ENCODE measurements around the gene COL15A1.

COL15A1 gene

GRCh38 chr9:98916660-98917059 lies 27.0 kb upstream of the COL15A1 start:
- DNase-seq (ENCODE audit: low read depth in 2 of 2), result no peak

DNA sequence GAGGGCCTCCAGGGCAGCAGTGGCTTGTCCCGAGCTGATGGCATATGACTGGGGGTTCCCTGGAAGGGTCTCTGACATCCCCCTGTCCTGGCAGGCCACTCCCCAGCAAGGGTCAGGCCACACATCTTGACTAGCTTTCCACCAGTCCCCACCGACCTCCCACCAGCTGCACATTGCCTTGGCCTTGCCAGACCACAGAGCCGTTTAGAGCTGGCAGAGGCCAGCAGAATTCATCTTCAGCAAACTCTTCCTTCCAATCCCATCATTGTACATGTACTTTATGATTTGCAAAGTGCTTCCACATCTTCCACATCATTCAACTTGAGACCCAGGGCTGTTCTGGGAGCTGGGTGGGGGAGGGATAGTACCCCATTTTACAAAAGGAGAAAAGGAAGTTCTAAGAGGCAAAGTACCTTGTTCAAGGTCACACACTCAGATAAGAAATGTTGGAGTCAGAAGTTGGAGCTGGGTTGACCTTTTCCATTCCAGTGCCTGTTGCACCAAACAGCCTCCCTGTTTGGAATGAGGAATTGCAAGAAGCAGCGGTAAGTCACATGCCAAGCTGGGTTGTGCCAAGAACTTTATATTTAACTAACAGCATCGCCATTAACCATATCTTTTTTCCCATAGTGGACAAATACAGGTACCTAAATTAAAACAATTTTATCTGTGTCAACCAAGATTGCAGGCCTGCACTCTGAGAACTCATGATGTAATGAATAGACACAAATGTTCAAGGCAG lies 25.8 kb upstream of the COL15A1 start:
- no peak for DNase-seq (ENCODE audit: low read depth in 2 of 2)

DNA sequence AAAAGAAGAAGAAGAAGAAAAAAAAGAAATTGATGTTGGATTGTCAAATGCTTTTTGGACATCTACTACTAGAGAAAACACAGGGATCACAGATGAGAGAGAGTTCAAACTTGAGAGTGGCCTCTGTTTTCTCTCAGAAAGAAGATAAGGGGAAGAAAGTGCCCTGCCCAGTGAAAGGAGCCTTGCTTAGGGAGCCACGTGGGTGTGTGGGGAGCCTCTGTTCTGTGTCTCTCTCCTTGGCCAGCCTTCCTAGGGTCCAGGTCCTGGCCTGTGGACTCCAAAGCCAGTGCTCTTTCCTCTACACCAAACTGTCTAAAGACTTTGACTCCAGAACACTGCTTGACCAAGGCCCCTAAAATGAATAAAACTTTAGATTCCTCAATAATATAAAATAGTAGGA lies 22.0 kb upstream of the COL15A1 start:
- no peak for DNase-seq (ENCODE audit: low read depth in 2 of 2)

- DNase-seq (ENCODE audit: low read depth in 2 of 2), result no peak
Measured at GRCh38 chr9:98922721-98923435, 20.8 kb upstream of the COL15A1 start.

DNA sequence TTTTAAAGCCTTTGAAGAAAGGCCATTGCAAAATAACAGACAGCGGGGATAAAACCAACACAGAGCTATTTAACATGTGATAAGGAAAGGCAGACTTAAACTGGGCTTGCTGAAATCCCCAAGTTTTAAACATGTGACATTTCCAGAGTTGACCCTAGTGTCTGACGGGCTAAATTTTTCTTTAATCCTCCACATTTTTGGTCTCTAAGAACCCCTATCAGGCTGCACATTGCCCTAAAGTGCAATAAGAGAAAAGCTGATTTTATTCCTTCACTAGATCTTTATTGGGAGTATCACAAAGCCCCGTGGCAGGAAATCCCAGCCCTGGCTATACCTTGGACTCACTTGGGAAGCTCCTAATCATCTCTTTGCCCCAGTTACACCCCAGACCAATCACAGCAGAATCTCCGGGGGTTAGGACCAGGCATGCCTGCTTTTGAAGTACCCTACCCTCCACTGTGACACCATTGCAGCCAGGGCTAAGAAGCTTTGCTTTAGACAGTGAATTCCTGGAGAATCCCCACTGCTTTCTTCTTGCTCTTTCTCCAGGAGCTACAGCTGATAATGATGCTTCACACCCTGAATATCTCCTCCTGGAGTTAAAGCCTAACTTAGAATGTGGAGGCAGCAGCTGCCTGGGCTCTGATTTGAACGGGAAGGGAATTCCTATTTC lies 20.1 kb upstream of the COL15A1 start:
- DNase-seq (ENCODE audit: low read depth in 2 of 2), result no peak

DNA sequence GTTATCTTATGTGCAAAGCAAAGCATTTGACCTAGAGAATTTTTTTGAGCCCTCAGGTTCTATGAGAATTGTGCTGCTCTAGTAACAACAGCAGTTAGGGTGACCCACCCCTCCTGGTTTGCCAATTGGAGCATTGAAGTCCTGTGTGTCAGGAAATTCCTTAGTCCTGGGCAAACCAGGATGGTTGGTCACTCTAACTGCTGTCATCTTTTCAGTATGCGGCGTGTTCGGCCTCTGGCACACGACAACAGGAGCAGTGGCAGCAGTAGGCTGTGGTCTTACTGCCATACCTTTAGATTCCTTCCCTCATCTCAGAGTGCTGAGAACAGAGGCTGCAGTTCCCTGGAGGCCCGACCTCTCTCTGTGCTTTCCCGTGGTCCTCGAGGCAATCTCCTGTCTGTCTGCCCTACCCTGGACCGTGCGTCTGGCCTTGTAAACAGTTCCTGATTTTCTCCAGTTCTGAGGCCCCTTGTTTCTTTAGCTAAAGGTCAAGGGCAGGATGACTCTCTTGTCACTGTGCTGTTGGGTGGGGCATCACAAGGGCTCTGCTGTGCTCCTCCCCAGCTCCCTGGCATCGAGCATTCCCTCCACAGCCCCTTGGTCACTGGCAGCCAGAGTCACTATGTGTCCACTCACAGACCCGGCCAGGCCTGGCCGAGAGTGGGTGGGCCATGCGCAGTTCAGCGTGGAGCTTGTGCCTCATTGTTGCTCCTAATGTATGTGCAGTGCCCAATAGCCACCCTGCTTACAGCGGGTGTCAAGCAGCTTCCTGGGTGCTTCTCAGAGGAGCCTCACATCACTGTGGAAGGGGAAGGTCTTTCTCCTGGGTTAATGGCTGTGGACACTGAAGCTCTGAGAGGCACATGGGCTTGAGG lies 18.5 kb upstream of the COL15A1 start:
- no peak for DNase-seq (ENCODE audit: low read depth in 2 of 2)

- no peak for DNase-seq (ENCODE audit: low read depth in 2 of 2)
Measured at GRCh38 chr9:98925956-98926355, 17.8 kb upstream of the COL15A1 start.

GRCh38 chr9:98927724-98928123 lies 16.0 kb upstream of the COL15A1 start:
- DNase-seq (ENCODE audit: low read depth in 2 of 2), result no peak

DNA sequence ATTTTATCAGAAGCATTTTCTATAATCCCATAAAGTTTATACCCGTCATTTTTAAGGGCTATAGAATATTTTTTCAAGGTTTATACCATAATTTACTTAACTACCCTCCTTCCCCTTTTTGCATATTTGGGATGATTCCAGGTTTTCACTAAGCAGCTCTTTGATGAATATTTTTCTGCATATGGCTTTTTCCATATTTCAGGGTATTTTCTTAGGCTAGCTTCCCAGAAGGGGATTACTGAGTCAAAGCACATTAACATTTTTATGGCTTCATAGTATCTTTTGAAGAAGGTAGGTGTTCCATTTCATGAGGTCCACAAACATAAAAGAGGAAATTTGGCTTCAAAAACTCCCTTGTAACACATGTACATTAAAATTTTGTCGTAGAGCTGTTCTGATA lies 14.6 kb upstream of the COL15A1 start:
- DNase-seq (ENCODE audit: low read depth in 2 of 2), result no peak

DNA sequence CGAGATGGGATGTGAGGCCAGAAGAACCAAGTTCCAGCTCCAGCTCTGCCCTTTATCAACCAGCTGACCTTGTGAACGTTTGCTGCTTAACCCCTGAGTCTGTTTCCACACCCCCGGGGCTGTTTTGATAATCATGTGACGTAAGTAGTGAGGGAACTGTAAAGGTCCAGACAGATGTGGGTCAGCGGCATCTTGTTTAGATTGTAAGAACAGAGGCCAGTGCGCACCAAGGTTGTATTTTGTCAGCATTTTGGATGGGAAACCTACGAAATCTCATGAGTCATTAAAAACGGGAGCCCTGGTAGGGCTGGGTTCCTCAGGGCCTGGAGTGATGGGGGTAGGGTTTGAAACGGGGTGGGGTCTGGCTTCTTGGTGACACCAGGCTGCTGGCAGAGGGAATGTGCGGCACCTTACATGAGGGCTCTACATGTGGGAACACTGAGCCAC lies 13.8 kb upstream of the COL15A1 start:
- no peak for DNase-seq (ENCODE audit: low read depth in 2 of 2)

- no peak for DNase-seq (ENCODE audit: low read depth in 2 of 2)
Measured at GRCh38 chr9:98930792-98931191, 12.9 kb upstream of the COL15A1 start.

DNA sequence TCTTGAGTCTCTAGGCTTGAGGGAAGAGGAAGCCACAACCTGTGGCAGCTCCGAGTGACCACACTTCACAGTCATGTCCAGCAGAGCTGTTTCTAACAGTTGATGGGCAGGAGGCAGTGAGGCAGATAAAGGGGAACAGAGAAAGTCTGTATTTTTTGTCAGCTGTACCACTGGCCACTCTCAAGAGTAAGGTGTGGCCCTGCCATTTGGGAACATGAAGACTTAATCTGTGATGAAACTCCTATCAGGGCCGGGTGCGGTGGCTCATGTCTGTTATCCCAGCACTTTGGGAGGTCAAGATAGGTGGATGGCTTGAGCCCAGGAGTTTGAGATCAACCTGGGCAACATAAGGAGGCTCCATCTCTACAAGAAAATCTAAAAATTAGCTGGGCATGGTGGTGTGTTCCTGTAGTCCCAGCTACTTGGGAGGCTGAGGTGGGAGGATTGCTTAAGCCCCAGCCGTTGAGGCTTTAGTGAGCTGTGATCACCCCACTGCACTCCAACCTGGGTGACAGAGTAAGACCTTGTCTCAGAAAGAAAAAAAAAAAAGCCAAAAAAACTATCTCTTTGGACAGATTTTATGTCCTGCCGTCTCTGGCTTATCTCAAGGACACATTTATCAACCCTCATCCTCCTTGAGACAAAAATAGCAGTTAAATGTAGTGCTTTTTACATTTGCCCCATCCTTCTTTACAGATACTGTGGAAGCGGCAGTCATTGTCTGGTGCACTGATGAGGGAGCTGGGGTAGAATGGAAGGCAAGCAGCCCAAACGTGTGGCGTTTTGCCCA lies 11.9 kb upstream of the COL15A1 start:
- DNase-seq (ENCODE audit: low read depth in 2 of 2), result no peak

DNA sequence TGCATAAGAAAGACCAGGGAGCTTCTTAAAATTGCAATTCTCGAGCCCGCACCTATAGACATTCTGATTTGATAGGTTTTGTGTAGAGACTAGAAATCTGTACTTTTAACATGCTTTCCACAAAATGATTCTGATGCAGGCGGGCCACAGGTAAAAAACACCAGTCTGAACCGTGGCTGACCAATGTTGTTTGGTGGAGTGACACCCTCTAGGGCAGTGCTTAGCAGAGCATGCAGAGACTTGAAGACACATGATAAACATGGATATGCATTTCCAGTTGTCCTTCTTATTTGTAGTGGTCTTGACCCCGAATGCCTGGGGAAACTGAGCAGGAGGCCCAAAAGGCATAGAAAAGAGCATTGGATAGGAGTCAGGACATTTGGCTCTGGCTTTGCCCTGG lies 10.5 kb upstream of the COL15A1 start:
- no peak for DNase-seq (ENCODE audit: low read depth in 2 of 2)

- DNase-seq (ENCODE audit: low read depth in 2 of 2), result no peak
Measured at GRCh38 chr9:98933890-98934289, 9.8 kb upstream of the COL15A1 start.

GRCh38 chr9:98935071-98935505 lies 8.6 kb upstream of the COL15A1 start:
- no peak for DNase-seq (ENCODE audit: low read depth in 2 of 2)

DNA sequence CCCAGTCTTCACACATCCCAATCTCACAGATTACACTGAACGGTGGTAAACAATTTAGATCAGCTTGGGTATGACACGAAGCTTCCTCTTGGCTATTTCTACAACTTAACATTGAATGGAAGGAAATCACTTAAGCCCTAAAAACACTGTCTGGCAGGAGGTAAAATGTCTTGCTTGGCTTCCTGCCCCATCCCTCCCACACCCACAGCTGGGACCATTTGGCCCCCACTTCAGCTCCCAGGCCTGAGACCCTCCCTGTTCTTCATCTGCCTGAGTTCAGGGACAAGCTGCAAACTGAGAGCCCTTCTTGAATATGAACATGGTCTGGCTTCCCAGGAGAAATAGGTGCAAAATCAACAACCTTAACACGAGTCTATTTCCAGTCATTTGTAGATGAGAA lies 3.4 kb upstream of the COL15A1 start:
- no peak for DNase-seq (ENCODE audit: low read depth in 2 of 2)

- no peak for DNase-seq (ENCODE audit: low read depth in 2 of 2)
Measured at GRCh38 chr9:98941946-98942523, 1.7 kb upstream of the COL15A1 start.

- no peak for DNase-seq (ENCODE audit: low read depth in 2 of 2)
Measured at GRCh38 chr9:98942906-98943681, 613 bp upstream of the COL15A1 start.

DNA sequence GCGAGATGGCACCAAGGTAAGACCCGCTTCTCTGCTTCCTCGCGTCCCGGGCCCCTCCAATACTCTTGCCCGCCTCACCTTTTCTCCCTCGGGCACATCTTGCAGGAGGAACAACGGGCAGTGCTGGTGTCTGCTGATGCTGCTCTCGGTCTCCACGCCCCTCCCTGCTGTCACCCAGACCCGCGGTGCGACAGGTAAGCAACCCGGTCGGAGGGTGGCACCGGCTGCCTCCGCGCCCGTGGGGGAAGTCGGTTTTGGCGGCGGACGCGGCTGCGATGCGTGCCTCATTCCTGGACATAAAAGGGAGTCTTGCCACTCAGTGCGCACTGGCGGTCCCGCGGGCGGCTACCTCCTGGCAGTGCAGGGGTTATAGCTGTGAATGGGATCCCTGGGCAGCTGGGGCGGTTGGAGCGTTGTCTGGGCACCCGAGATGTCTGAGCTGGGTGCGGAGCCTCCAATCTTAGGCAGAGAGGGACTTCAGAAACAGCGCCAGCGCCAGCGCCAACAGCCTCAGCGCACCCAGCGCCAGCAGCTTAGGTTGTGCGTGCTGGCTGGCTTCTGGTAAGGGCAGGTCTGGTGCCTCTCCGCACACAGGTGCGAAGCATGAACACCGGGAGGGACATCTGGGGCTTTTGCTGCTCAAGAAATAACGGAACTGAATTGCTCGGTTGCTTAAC lies 488 bp downstream of the COL15A1 start:
- no peak for DNase-seq (ENCODE audit: low read depth in 2 of 2)
